Choroid plexus epithelial cell (primary cell): ENCODE data around the gene COL17A1.

Experiments used
- DNase-seq: peaks from one replicate; pipeline ENCODE4 v3.0.0-alpha.2; 2010; ENCODE audit warnings: low read depth
- H3K4me3 ChIP-seq: 2 replicates; pipeline ENCODE4 v1.5.1; 2011; ENCODE audit warnings: low read depth, mild to moderate bottlenecking, control low read depth, low read length, moderate library complexity
- TF ChIP-seq, protein P1 (sequence below): conservative IDR thresholded peaks from 2 replicates; pipeline ENCODE4 v1.5.1; 2011; ENCODE audit warnings: low read depth, mild to moderate bottlenecking, control low read depth, inconsistent platforms, low read length, moderate library complexity

Gene COL17A1

DNA sequence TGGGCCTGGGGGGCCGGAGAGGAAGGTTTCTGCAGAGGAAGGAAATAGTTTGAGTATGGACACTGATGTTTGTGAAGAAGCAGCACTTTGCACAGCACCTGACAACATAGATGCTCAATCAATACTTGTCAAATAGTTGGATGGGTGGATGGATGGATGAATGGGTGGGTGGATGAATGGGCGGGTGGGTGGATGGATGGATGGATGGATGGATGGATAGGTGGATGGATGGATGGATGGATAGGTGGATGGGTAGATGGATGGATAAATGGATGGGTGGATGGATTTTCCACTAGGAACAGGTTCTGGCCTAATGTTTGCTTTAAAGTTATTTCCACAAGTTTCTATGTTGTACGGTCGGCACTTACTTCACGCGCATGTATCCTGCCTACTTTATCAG lies 45.3 kb downstream of the COL17A1 start:
- H3K4me3 ChIP-seq, result no peak overlapping the region
- DNase-seq, result no peak
- TF ChIP-seq, protein P1, sequence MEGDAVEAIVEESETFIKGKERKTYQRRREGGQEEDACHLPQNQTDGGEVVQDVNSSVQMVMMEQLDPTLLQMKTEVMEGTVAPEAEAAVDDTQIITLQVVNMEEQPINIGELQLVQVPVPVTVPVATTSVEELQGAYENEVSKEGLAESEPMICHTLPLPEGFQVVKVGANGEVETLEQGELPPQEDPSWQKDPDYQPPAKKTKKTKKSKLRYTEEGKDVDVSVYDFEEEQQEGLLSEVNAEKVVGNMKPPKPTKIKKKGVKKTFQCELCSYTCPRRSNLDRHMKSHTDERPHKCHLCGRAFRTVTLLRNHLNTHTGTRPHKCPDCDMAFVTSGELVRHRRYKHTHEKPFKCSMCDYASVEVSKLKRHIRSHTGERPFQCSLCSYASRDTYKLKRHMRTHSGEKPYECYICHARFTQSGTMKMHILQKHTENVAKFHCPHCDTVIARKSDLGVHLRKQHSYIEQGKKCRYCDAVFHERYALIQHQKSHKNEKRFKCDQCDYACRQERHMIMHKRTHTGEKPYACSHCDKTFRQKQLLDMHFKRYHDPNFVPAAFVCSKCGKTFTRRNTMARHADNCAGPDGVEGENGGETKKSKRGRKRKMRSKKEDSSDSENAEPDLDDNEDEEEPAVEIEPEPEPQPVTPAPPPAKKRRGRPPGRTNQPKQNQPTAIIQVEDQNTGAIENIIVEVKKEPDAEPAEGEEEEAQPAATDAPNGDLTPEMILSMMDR, result no peak

DNA sequence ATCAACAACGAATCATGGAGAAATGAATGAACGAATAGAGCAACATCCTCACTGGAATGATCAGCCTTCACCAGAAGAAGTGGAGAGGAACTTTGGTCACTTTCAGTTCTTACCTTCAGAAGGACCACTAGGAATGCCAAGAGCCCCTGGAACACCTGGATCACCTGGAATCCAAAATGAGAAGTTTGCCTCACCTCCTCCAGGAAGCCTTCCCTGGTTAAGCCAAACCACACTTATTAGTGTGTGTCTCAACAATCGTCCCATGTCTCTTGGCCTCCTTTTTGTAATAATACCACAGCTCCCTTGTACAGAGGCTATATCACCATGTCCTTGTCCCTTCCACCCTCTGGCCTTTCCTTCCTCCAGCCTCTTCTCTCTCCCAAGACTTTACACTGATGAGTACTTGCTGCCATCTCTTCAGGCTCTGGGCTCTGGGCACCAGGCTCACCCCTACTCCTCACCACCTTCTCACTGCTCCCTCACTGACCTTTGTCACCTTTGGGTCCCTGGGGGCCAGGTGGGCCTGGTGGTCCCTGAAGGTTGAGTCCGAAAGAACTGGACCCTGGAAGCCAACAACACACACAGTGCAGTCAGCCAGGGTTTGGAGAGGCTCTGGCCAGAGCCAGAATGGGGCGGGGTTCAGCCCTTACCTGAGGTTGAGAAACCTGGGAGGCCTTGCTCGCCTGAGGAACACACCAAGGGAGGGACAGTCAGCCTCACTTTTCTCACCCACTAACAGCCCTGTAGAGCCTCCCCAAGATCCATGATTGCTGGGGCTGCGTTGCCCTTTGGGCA lies 46.5 kb downstream of the COL17A1 start:
- DNase-seq, result no peak
- H3K4me3 ChIP-seq, result no peak overlapping the region
- TF ChIP-seq, protein P1, result no peak

DNA sequence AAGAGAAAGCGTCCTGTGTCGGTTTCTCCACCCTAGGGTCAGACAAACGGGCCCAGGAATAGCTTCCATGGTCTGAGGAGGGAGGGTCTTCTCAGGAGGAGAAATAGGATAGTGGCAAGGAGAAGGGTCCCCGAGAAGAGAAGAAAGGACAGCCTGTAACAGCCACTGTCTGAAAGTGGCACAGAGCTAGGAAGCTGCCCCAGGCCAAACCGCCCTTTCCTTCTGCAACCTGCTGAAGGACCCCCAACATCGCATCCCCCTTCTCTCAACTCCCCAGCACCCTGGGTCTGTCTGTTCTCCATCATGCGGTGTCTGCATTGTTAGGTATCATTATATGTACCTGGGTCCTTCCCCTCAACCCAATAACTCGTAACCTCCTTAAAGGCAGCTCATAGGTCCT lies 47.1 kb downstream of the COL17A1 start:
- no peak overlapping the region for H3K4me3 ChIP-seq
- DNase-seq, result no peak
- TF ChIP-seq, protein P1, result no peak

DNA sequence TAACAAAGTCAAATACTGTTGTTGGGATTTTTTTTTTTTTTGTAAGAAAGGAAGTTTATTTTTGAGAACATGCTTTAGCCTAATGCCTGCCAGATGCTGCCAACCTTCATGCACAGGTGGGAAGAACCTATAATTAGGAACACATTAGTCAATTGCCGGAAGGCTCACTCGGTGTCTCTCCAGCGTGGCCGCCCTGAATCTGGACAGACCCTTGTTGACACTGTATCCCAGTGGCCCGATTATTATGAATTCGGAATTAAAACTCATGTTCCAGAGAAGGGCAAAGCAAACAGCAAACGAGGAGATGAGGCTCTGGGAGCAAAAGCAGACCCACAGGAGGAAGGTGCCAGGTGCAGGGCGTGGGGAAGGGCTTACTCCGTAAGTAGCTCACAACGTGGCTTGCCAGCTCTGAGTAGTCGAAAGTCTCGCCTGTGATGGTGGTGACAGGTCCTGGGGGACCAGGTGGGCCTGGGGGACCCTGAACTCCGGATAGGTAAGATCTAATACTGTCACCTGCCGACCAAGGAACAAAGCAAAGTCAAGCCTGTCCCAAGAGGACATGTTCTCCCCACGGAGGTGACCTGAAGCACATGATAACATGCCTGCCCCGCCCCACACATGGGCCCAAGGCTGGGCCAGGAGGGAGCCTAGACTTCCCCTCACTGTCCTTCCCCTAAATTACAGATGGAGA lies 48.3 kb downstream of the COL17A1 start:
- TF ChIP-seq, protein P1, result no peak
- no peak for DNase-seq
- no peak overlapping the region for H3K4me3 ChIP-seq

DNA sequence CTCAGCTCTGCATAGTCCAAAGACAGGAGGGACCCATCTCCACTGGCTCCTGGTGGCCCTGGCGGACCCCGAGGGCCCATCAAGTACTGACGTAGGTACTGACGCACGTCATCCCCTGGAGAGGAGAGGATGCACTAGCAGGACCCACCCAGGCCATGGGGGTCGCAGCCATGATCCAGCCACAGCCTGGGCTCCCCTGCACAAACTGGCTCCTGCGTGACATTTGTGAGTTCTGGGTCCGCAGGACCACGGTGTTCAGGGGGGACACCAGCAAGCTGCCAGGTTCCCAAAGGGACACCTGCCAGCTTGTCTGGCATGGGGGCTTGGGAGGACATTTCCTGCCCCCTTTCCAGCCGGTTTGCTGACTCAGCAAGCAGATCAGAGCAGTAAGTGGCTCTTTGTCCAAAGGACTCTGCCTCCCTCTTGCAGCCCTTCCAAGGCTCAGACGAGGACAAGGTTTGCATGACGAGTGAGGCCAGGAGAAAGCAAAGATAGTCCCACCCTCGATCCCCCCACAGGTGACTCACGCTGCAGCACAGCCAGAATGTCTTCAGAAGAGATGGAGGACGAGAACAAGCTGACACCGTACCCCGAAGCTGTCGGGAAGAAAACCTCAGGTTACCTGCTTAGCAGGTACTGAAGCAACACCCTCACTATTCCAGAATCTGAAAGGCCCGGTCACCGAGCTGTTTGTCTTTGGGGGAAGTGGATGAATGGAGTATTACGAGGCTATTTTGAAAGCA lies 49.0 kb downstream of the COL17A1 start:
- DNase-seq, result no peak
- TF ChIP-seq, protein P1, result no peak
- no peak overlapping the region for H3K4me3 ChIP-seq

DNA sequence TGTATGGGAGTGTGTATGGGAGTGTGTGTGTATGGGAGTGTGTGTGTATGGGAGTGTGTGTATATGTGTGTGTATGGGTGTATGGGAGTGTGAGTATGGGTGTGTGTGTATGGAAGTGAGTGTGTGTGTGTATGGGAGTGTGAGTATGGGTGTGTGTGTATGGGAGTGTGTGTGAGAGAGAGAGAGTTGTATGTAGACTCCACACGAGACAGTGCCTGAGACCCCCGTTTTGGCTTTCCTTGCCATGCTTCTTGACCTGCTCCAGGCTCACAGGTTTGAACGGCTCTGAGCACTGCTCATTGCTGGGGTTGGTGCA lies 49.7 kb downstream of the COL17A1 start:
- no peak for DNase-seq
- H3K4me3 ChIP-seq, result no peak overlapping the region
- TF ChIP-seq, protein P1, result no peak
